Liver (tissue), 3 donors: ENCODE data around the gene MTX1.
A peak's percentile ranks its signal among the peaks of the same experiment; 100 is the strongest.

ENCODE experiments used
- CTCF ChIP-seq: fragments of 150-350 bp; IDR thresholded peaks from 2 replicates; pipeline ENCODE4 v1.5.1; 2017; ENCODE audit warnings: improper control_type of control experiment, low read depth, low read length; ENCODE audit not compliant: missing input control
- HNF4A ChIP-seq, 2 donors: conservative IDR thresholded peaks; 2 replicates each; pipeline ENCODE4 v1.6.1; 2016; ENCODE audit warnings: antibody characterized with exemption in 2 of 2, mild to moderate bottlenecking in 2 of 2
- JUND ChIP-seq, 2 donors: IDR thresholded peaks; 2 replicates each; pipeline ENCODE4 v1.6.1; 2016; ENCODE audit warnings: antibody characterized with exemption in 2 of 2
- MAX ChIP-seq: IDR thresholded peaks from 2 replicates; pipeline ENCODE4 v1.6.1; 2016; ENCODE audit warnings: antibody characterized with exemption
- RAD21 ChIP-seq, 2 donors: IDR thresholded peaks; 2 replicates each; pipeline ENCODE4 v1.6.1; 2016; ENCODE audit warnings: antibody characterized with exemption in 2 of 2, mild to moderate bottlenecking in 2 of 2
- REST ChIP-seq: IDR thresholded peaks from 2 replicates; pipeline ENCODE4 v1.6.1; 2016; ENCODE audit warnings: antibody characterized with exemption, mild to moderate bottlenecking
- TAF1 ChIP-seq: conservative IDR thresholded peaks from 2 replicates; pipeline ENCODE4 v1.6.1; 2016; ENCODE audit warnings: antibody characterized with exemption, mild to moderate bottlenecking
- donor health status: healthy.
- donor health status: healthy.

GRCh38 chr1:155193275-155193990 lies 15.1 kb upstream of the MTX1 start:
- TF ChIP-seq JUND (IDR thresholded peaks at IDR 0.05) = no peak
- TF ChIP-seq CTCF = peak; percentile 87
- TF ChIP-seq MAX = no peak
- peak in 1 of 2 donors; percentile 79 for TF ChIP-seq RAD21 (IDR thresholded peaks at IDR 0.05)
- no peak for TF ChIP-seq REST
- no peak for TF ChIP-seq HNF4A (conservative IDR thresholded peaks at IDR 0.05)
- no peak for TF ChIP-seq TAF1
